ENCODE data around the gene NFIA. TPM values are rescaled to one million over a fixed set of nuclear protein-coding genes. Genes with fewer than 3 reads are reported as not detected.

NFIA gene
- total and polyA plus RNA-seq, 2 of the 13 experiments (the other 11 are each of a cell fraction or from before 2014, with no cell fraction given): 14.7 to 28.5 TPM

GRCh38 chr1:61299463-61299862, 217.1 kb downstream of the NFIA start (continued):
- peak; percentile 25; the same call in 1 of the 2 replicates for TF ChIP-seq THRA (CRISPR knock-in tag; IDR thresholded peaks at IDR 0.05; ENCODE audit: borderline replicate concordance)
- TF ChIP-seq HDAC2 (CRISPR knock-in tag; IDR thresholded peaks at IDR 0.05): peak; percentile 65; the same call in 1 of the 2 replicates
- TF ChIP-seq FOXA3 (CRISPR knock-in tag; IDR thresholded peaks at IDR 0.05): peak; percentile 83
- TF ChIP-seq ZKSCAN1 (IDR thresholded peaks at IDR 0.05; ENCODE audit: low read length): no peak
- TF ChIP-seq SAP130 (CRISPR knock-in tag; IDR thresholded peaks at IDR 0.05; ENCODE audit: low read depth): peak; percentile 50
- TF ChIP-seq SSRP1 (CRISPR knock-in tag; IDR thresholded peaks at IDR 0.05): no peak
- peak; percentile 29; the same call in 1 of the 2 replicates for TF ChIP-seq ZNF331 (CRISPR knock-in tag; IDR thresholded peaks at IDR 0.05)
- TF ChIP-seq EP300 (IDR thresholded peaks at IDR 0.05; ENCODE audit: low read depth in 2 of 2, low read length in 2 of 2): peak in 1 of 2 experiments; percentile 91; a peak in 2 of 4 replicates
- no peak for TF ChIP-seq EP300 (CRISPR knock-in tag; IDR thresholded peaks at IDR 0.05; ENCODE audit: borderline replicate concordance)
- TF ChIP-seq DDIT3 (CRISPR knock-in tag; IDR thresholded peaks at IDR 0.05): no peak
- no peak for TF ChIP-seq FOXA1 (IDR thresholded peaks at IDR 0.05)
- peak; percentile 82 for TF ChIP-seq FOXA1 (CRISPR knock-in tag; IDR thresholded peaks at IDR 0.05)
- no peak for TF ChIP-seq TFDP1 (CRISPR knock-in tag; IDR thresholded peaks at IDR 0.05; ENCODE audit: borderline replicate concordance)
- no peak for TF ChIP-seq PRMT3 (CRISPR knock-in tag; IDR thresholded peaks at IDR 0.05; ENCODE audit: borderline replicate concordance, low read depth)
- no peak; the same call in 1 of the 2 replicates for TF ChIP-seq KMT2B (CRISPR knock-in tag; IDR thresholded peaks at IDR 0.05)
- peak; percentile 61; the same call in 1 of the 2 replicates for TF ChIP-seq AHDC1 (CRISPR knock-in tag; IDR thresholded peaks at IDR 0.05; ENCODE audit: borderline replicate concordance)
- peak in 1 of 2 experiments; percentile 41; a peak in 1 of 4 replicates for TF ChIP-seq KLF16 (CRISPR knock-in tag; IDR thresholded peaks at IDR 0.05)
- no peak for TF ChIP-seq FOXP1 (IDR thresholded peaks at IDR 0.05)
- TF ChIP-seq FOXP1 (CRISPR knock-in tag; IDR thresholded peaks at IDR 0.05): peak; percentile 78
- TF ChIP-seq ZNF644 (CRISPR knock-in tag; IDR thresholded peaks at IDR 0.05; ENCODE audit: low read depth): peak; percentile 40; the same call in 1 of the 2 replicates
- TF ChIP-seq ZNF343 (CRISPR knock-in tag; IDR thresholded peaks at IDR 0.05): no peak
- no peak for TF ChIP-seq NR2F6 (IDR thresholded peaks at IDR 0.05)
- TF ChIP-seq NR2F6 (CRISPR knock-in tag; IDR thresholded peaks at IDR 0.05): peak; percentile 33; the same call in 1 of the 2 replicates
- TF ChIP-seq NFE2 (CRISPR knock-in tag; IDR thresholded peaks at IDR 0.05): no peak
- 0 out of 2 replicates have a peak, but pooled peaks have one; percentile 30 for TF ChIP-seq DRAP1 (CRISPR knock-in tag; IDR thresholded peaks at IDR 0.05)
- peak; percentile 32; the same call in 1 of the 2 replicates for TF ChIP-seq FOXJ3 (CRISPR knock-in tag; IDR thresholded peaks at IDR 0.05; ENCODE audit: borderline replicate concordance)
